OCI-LY3 (cell line): ENCODE measurements around the gene ATF4.

Experiments used
- H2AFZ ChIP-seq: fragments of 200-600, 300-600 bp; shearing (Covaris generic); 2 replicates; pipeline ENCODE4 v1.6.0; 2014; ENCODE audit warnings: antibody characterized with exemption, low read depth, low read length
- H3K27ac ChIP-seq: fragments of 200-600, 300-600 bp; sonication (generic); 2 replicates; pipeline ENCODE4 v1.5.1; 2014; ENCODE audit warnings: mild to moderate bottlenecking, low read length, moderate library complexity, mixed read lengths
- H3K27me3 ChIP-seq: fragments of 200-600, 300-600 bp; sonication (generic); 2 replicates; pipeline ENCODE4 v1.6.1; 2014; ENCODE audit warnings: low read depth, low read length, mixed read lengths
- H3K36me3 ChIP-seq: fragments of 200-600, 300-600 bp; sonication (generic); replicated peaks from 2 replicates; pipeline ENCODE3; 2014; ENCODE audit warnings: low read depth, low read length, mixed read lengths
- H3K4me1 ChIP-seq: fragments of 300-600, 200-600 bp; sonication (generic); 2 replicates; pipeline ENCODE4 v1.6.1; 2014; ENCODE audit warnings: low read length, mixed read lengths
- H3K4me2 ChIP-seq: fragments of 200-600, 300-600 bp; sonication (generic); 2 replicates; pipeline ENCODE4 v1.6.1; 2014; ENCODE audit warnings: low read length, mixed read lengths
- H3K4me3 ChIP-seq: fragments of 300-600, 200-600 bp; sonication (generic); 2 replicates; pipeline ENCODE4 v1.5.1; 2014; ENCODE audit warnings: antibody characterized with exemption, mild to moderate bottlenecking, low read length, moderate library complexity
- H3K79me2 ChIP-seq: fragments of 300-600, 200-600 bp; shearing (Covaris generic); 2 replicates; pipeline ENCODE4 v1.6.1; 2014; ENCODE audit warnings: mild to moderate bottlenecking, low read length, mixed read lengths
- H3K9ac ChIP-seq: fragments of 300-600, 200-600 bp; shearing (Covaris generic); 2 replicates; pipeline ENCODE4 v1.6.0; 2014; ENCODE audit warnings: mild to moderate bottlenecking, low read length, moderate library complexity
- H3K9me3 ChIP-seq: fragments of 200-600, 300-600 bp; shearing (Covaris generic); 2 replicates; pipeline ENCODE4 v1.6.1; 2014; ENCODE audit warnings: low read length, mixed read lengths; ENCODE audit not compliant: insufficient read depth
- H4K20me1 ChIP-seq: fragments of 200-600, 300-600 bp; sonication (generic); 2 replicates; pipeline ENCODE4 v1.6.1; 2016; ENCODE audit warnings: low read length, mixed read lengths; ENCODE audit not compliant: insufficient read depth
- CTCF ChIP-seq: fragments of 200-600, 300-600 bp; sonication (generic); IDR thresholded peaks from 2 replicates; pipeline ENCODE4 v1.5.1; 2014; ENCODE audit warnings: antibody characterized with exemption, low read length, low read depth
- EZH2phosphoT487 ChIP-seq: fragments of 200-600 bp; shearing (Covaris generic); IDR thresholded peaks from 2 replicates; pipeline ENCODE4 v1.6.1; 2018; ENCODE audit warnings: antibody characterized with exemption, mixed run types, low read depth

The ATF4 gene

GRCh38 chr22:39476664-39477063 is 43.7 kb upstream of the ATF4 start:
- Histone ChIP-seq H3K27me3 (no peaks in the 10 kb centered on the region), H3K36me3 (peaks cover 58% of the 10 kb centered on the region), H3K79me2 (peaks cover 100% of the 10 kb centered on the region), H3K9me3 (no peaks in the 10 kb centered on the region), H2AFZ (no peak overlapping the region), H3K9ac (no peak overlapping the region), H3K4me3 (no peak overlapping the region), H4K20me1 (peaks cover 99% of the 10 kb centered on the region), H3K27ac (no peak overlapping the region), H3K4me1 (peaks cover 19% of the 10 kb centered on the region), H3K4me2 (no peak overlapping the region)
- TF ChIP-seq CTCF (no peak), EZH2phosphoT487 (no peak)

- peaks cover 100% of the 10 kb centered on the region for H3K79me2 ChIP-seq
- H3K36me3 ChIP-seq: peaks cover 67% of the 10 kb centered on the region
- H4K20me1 ChIP-seq: peaks cover 99% of the 10 kb centered on the region
- H3K4me2 ChIP-seq: no peak overlapping the region
- H3K9me3 ChIP-seq: no peaks in the 10 kb centered on the region
- no peaks in the 10 kb centered on the region for H3K27me3 ChIP-seq
- no peak overlapping the region for H2AFZ ChIP-seq
- H3K27ac ChIP-seq: no peak overlapping the region
- TF ChIP-seq CTCF (no peak), EZH2phosphoT487 (no peak)
- H3K4me3 ChIP-seq: no peak overlapping the region
- no peak overlapping the region for H3K9ac ChIP-seq
- peaks cover 10% of the 10 kb centered on the region for H3K4me1 ChIP-seq
Observed at GRCh38 chr22:39477542-39477941, 42.8 kb upstream of the ATF4 start.

GRCh38 chr22:39478441-39478850 is 41.9 kb upstream of the ATF4 start:
- Histone ChIP-seq H3K27me3 (no peaks in the 10 kb centered on the region), H3K9me3 (no peaks in the 10 kb centered on the region), H3K36me3 (peaks cover 66% of the 10 kb centered on the region), H2AFZ (no peak overlapping the region), H3K4me1 (peaks cover 1% of the 10 kb centered on the region), H3K27ac (no peak overlapping the region), H3K4me2 (no peak overlapping the region), H3K79me2 (peaks cover 98% of the 10 kb centered on the region), H3K4me3 (no peak overlapping the region), H4K20me1 (peaks cover 97% of the 10 kb centered on the region), H3K9ac (no peak overlapping the region)
- TF ChIP-seq CTCF: no peak
- TF ChIP-seq EZH2phosphoT487: no peak

GRCh38 chr22:39479254-39479653 is 41.1 kb upstream of the ATF4 start:
- H3K79me2 ChIP-seq: peaks cover 98% of the 10 kb centered on the region
- H3K36me3 ChIP-seq: peaks cover 72% of the 10 kb centered on the region

More at GRCh38 chr22:39479254-39479653, 41.1 kb upstream of the ATF4 start:
- Histone ChIP-seq H3K9ac (no peak overlapping the region), H3K9me3 (no peaks in the 10 kb centered on the region), H3K27ac (no peak overlapping the region), H2AFZ (no peak overlapping the region), H3K4me3 (no peak overlapping the region), H4K20me1 (peaks cover 98% of the 10 kb centered on the region), H3K4me1 (no peaks in the 10 kb centered on the region; the same call in 1 of the 2 replicates), H3K27me3 (no peaks in the 10 kb centered on the region), H3K4me2 (no peak overlapping the region)
- TF ChIP-seq EZH2phosphoT487: no peak
- TF ChIP-seq CTCF: no peak
